Endothelial cell of umbilical vein (primary cell): ENCODE data around the gene PARD3B. TPM values are rescaled to one million over a fixed set of nuclear protein-coding genes. Genes with fewer than 3 reads are reported as not detected.

Experiments
- BruUV-seq: library from RNA; stranded (reverse); fragments of 400-500 nt; replicated peaks from 2 replicates; lab custom pipeline; 2021; lab: Mats Ljungman, UMichigan
- CTCF ChIA-PET: fragments of 300-600, 350-600 bp; sonication (Branson Sonifier 250); formaldehyde crosslinking; loops from one replicate; lab custom pipeline; 2021; ENCODE audit warnings: antibody characterized with exemption, inconsistent platforms; lab: Charles Lee
- POLR2A ChIA-PET: fragments of 300-600, 350-600 bp; sonication (Branson Sonifier 250); formaldehyde crosslinking; loops from one replicate; lab custom pipeline; 2021; ENCODE audit warnings: antibody characterized with exemption, inconsistent platforms; lab: Charles Lee
- DNase-seq: peaks from one replicate; pipeline ENCODE4 v3.0.0-alpha.2; 2011; ENCODE audit warnings: low read depth, low spot score
- FAIRE-seq: peaks from 2 replicates; lab custom pipeline; 2011; peaks lifted over from hg19 to GRCh38; lab: Jason Lieb, UNC
- H2AFZ ChIP-seq: 2 replicates; pipeline ENCODE4 v1.6.0; 2012; ENCODE audit warnings: low read depth, low read length, control low read depth, inconsistent platforms
- H3K27ac ChIP-seq: 2 replicates; pipeline ENCODE4 v1.5.1; 2011; ENCODE audit warnings: low read depth, mild to moderate bottlenecking, control low read depth, low read length, moderate library complexity; ENCODE audit not compliant: insufficient read depth
- H3K27me3 ChIP-seq, 2 experiments: 2 replicates each; pipeline versions ENCODE4 v1.6.0 to v1.6.1; 2011; ENCODE audit warnings: low read length in 2 of 2, mixed read lengths in 1 of 2; ENCODE audit not compliant: control insufficient read depth in 2 of 2, insufficient read depth in 2 of 2
- H3K36me3 ChIP-seq, 2 experiments: 2 replicates in 1 of 2; 3 replicates in 1 of 2; pipeline ENCODE4 v1.5.1; 2011; ENCODE audit warnings: low read length in 2 of 2, mild to moderate bottlenecking in 1 of 2, moderate library complexity in 1 of 2; ENCODE audit not compliant: control insufficient read depth in 2 of 2, insufficient read depth in 2 of 2; ENCODE audit errors: extremely low read depth in 1 of 2
- H3K4me1 ChIP-seq: 3 replicates; pipeline ENCODE4 v1.5.1; 2011; ENCODE audit warnings: mild to moderate bottlenecking, low read length; ENCODE audit not compliant: control insufficient read depth, insufficient read depth; ENCODE audit errors: extremely low read depth
- H3K4me2 ChIP-seq: 2 replicates; pipeline ENCODE4 v1.6.1; 2011; ENCODE audit warnings: low read length, control low read depth, mixed read lengths; ENCODE audit not compliant: insufficient read depth
- H3K4me3 ChIP-seq, 3 experiments: fragments of 200-600 bp in 1 of 3; sonication (generic), shearing (Covaris generic) in 1 of 3; replicated peaks in 1 of 3; 2 replicates each; pipeline ENCODE4 v1.5.1; 2011 to 2016; ENCODE audit warnings: control low read depth in 3 of 3, low read length in 3 of 3, mild to moderate bottlenecking in 2 of 3, inconsistent platforms in 1 of 3, low read depth in 1 of 3, moderate library complexity in 1 of 3; ENCODE audit not compliant: insufficient read depth in 1 of 3
- H3K79me2 ChIP-seq: 2 replicates; pipeline ENCODE4 v1.6.0; 2012; ENCODE audit warnings: low read length, inconsistent platforms; ENCODE audit not compliant: control insufficient read depth, insufficient read depth
- H3K9ac ChIP-seq: replicated peaks from 2 replicates; pipeline ENCODE3; 2011; ENCODE audit warnings: low read length, control low read depth; ENCODE audit not compliant: insufficient read depth; ENCODE audit errors: extremely low read depth
- H3K9me1 ChIP-seq: replicated peaks from 3 replicates; pipeline ENCODE4 v1.6.0; 2011; ENCODE audit warnings: mild to moderate bottlenecking, low read length; ENCODE audit not compliant: control insufficient read depth, insufficient read depth; ENCODE audit errors: extremely low read depth
- H3K9me3 ChIP-seq: replicated peaks from 2 replicates; pipeline ENCODE4 v1.5.1; 2012; ENCODE audit warnings: low read length, inconsistent platforms; ENCODE audit not compliant: control insufficient read depth, insufficient read depth
- H4K20me1 ChIP-seq: replicated peaks from 2 replicates; pipeline ENCODE3; 2011; ENCODE audit warnings: mild to moderate bottlenecking, low read length; ENCODE audit not compliant: control insufficient read depth, insufficient read depth; ENCODE audit errors: extremely low read depth
- EZH2 ChIP-seq: IDR thresholded peaks from 2 replicates; pipeline ENCODE4 v1.6.1; 2012; ENCODE audit warnings: borderline replicate concordance, low read depth, mild to moderate bottlenecking, moderate library complexity, low read length, inconsistent platforms; ENCODE audit not compliant: severe bottlenecking
- FOS ChIP-seq: IDR thresholded peaks from 2 replicates; pipeline ENCODE4 v1.6.1; 2011; ENCODE audit warnings: mild to moderate bottlenecking, low read length, moderate library complexity, borderline replicate concordance; ENCODE audit not compliant: insufficient read depth
- GATA2 ChIP-seq: IDR thresholded peaks from 2 replicates; pipeline ENCODE4 v1.7.0; 2011; ENCODE audit warnings: low read depth, mild to moderate bottlenecking, moderate library complexity, mixed read lengths, low read length; ENCODE audit not compliant: insufficient read length, insufficient read depth
- JUN ChIP-seq: IDR thresholded peaks from 2 replicates; pipeline ENCODE4 v1.6.1; 2011; ENCODE audit warnings: borderline replicate concordance, low read depth; ENCODE audit not compliant: insufficient read length, insufficient read depth
- MYC ChIP-seq: IDR thresholded peaks from one replicate; pipeline ENCODE4 v1.6.1; 2011; ENCODE audit warnings: mild to moderate bottlenecking, low read depth, low read length
- POLR2A ChIP-seq: IDR thresholded peaks from 2 replicates; pipeline ENCODE4 v1.6.1; 2012; ENCODE audit warnings: low read depth, mild to moderate bottlenecking, control low read depth, low read length
- POLR2AphosphoS5 ChIP-seq: IDR thresholded peaks from 2 replicates; pipeline ENCODE4 v1.6.1; 2012; ENCODE audit warnings: low read depth, mild to moderate bottlenecking, control low read depth, low read length, moderate library complexity; ENCODE audit not compliant: insufficient read depth
- dilution Hi-C: fragments of 300-500 bp; cut with MboI; formaldehyde crosslinking; loops from one replicate; pipeline ENCODE4 v1.15.0; 2019; ENCODE audit warnings: low sequenced_read_pairs; ENCODE audit not compliant: extremely low pct_ligation_motif_present
- intact Hi-C: fragments of 100-400 bp; cut with micrococcal nuclease; formaldehyde crosslinking; loops from one replicate; pipeline ENCODE4 v1.10.0; 2022
- polyA plus RNA-seq, 4 experiments: library from polyadenylated mRNA; depleted of rRNA in 3 of 4; stranded (reverse) in 3 of 4; unstranded in 1 of 4; fragments of >200 nt; gene quantifications; 2 replicates each; pipeline versions ENCODE4 v1.2.1 to v1.2.3, GENCODE V29; 2011 to 2012; ENCODE audit warnings: missing spikeins in 1 of 4
- total RNA-seq: library from RNA; stranded (reverse); gene quantifications from 2 replicates; pipeline ENCODE4 v1.2.3, GENCODE V29; 2021
- TF ChIP-seq, protein P1 (sequence below): IDR thresholded peaks from 2 replicates; pipeline ENCODE4 v1.6.1; 2011; ENCODE audit not compliant: insufficient read depth, insufficient read length
- TF ChIP-seq, protein P2 (sequence below), 2 donors: IDR thresholded peaks; 1 replicate in 1 of 2; 2 replicates in 1 of 2; pipeline ENCODE4 v1.5.1; 2011; ENCODE audit warnings: low read length in 2 of 2, mild to moderate bottlenecking in 2 of 2, moderate library complexity in 2 of 2, control low read depth in 1 of 2, inconsistent platforms in 1 of 2, low read depth in 1 of 2; ENCODE audit not compliant: insufficient read depth in 1 of 2; ENCODE audit errors: extremely low read depth in 1 of 2

The PARD3B gene
- total and polyA plus RNA-seq, 2 donors (not counting 3 experiments of a cell fraction or from before 2014, with no cell fraction given): 2.2 to 30.9 TPM

GRCh38 chr2:205237524-205237923, 692.2 kb downstream of the PARD3B start:
- no peak for FAIRE-seq
- ChIA-PET CTCF (interaction anchor here (0.8 to 1.0 kb wide), 2 partner anchors 8 to 1092 kb away, joined by 3 read pairs; no protein-coding TSS in a partner anchor), POLR2A (no interaction called here)

More at GRCh38 chr2:205237524-205237923, 692.2 kb downstream of the PARD3B start:
- Histone ChIP-seq H3K4me3 (no peak overlapping the region), H3K9me1 (no peaks in the 10 kb centered on the region), H3K79me2 (no peaks in the 10 kb centered on the region), H3K27ac (no peak overlapping the region), H3K4me1 (no peaks in the 10 kb centered on the region), H3K9me3 (no peaks in the 10 kb centered on the region), H2AFZ (no peak overlapping the region), H3K27me3 (no peaks in the 10 kb centered on the region), H4K20me1 (no peaks in the 10 kb centered on the region), H3K9ac (no peak overlapping the region), H3K4me2 (no peak overlapping the region), H3K36me3 (no peaks in the 10 kb centered on the region)
- TF ChIP-seq MYC (no peak), JUN (no peak), GATA2 (no peak), POLR2AphosphoS5 (no peak), EZH2 (no peak), POLR2A (no peak), FOS (no peak)
- TF ChIP-seq, protein P1, sequence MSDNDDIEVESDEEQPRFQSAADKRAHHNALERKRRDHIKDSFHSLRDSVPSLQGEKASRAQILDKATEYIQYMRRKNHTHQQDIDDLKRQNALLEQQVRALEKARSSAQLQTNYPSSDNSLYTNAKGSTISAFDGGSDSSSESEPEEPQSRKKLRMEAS: no peak
- TF ChIP-seq, protein P2, sequence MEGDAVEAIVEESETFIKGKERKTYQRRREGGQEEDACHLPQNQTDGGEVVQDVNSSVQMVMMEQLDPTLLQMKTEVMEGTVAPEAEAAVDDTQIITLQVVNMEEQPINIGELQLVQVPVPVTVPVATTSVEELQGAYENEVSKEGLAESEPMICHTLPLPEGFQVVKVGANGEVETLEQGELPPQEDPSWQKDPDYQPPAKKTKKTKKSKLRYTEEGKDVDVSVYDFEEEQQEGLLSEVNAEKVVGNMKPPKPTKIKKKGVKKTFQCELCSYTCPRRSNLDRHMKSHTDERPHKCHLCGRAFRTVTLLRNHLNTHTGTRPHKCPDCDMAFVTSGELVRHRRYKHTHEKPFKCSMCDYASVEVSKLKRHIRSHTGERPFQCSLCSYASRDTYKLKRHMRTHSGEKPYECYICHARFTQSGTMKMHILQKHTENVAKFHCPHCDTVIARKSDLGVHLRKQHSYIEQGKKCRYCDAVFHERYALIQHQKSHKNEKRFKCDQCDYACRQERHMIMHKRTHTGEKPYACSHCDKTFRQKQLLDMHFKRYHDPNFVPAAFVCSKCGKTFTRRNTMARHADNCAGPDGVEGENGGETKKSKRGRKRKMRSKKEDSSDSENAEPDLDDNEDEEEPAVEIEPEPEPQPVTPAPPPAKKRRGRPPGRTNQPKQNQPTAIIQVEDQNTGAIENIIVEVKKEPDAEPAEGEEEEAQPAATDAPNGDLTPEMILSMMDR (IDR thresholded peaks at IDR 0.05; ENCODE audit: extremely low read depth in 1 of 2, insufficient read depth in 1 of 2, low read depth in 1 of 2, low read length in 2 of 2): no peak
- intact Hi-C loops: no loop called here
- no TSS peak for BruUV-seq
- no peak for DNase-seq
- dilution Hi-C loops: no loop called here
